Activated T-helper 1 cell treated with anti-CD3 and anti-CD28 coated beads, Interleukin-2, amount 50 U/mL, for 16 hours (primary cell): ENCODE results near the gene RABL6.
"Not testable (repeated sequence)": the region's sequence is repeated elsewhere in the genome, so short reads cannot be mapped to it uniquely, and the experiment has no call there.

Experiments used
- DNase-seq, 2 donors: peaks; one replicate each; pipeline ENCODE4 v3.0.0-alpha.2; 2020; ENCODE audit warnings: low read depth in 1 of 2, low spot score in 1 of 2

Gene RABL6

DNA sequence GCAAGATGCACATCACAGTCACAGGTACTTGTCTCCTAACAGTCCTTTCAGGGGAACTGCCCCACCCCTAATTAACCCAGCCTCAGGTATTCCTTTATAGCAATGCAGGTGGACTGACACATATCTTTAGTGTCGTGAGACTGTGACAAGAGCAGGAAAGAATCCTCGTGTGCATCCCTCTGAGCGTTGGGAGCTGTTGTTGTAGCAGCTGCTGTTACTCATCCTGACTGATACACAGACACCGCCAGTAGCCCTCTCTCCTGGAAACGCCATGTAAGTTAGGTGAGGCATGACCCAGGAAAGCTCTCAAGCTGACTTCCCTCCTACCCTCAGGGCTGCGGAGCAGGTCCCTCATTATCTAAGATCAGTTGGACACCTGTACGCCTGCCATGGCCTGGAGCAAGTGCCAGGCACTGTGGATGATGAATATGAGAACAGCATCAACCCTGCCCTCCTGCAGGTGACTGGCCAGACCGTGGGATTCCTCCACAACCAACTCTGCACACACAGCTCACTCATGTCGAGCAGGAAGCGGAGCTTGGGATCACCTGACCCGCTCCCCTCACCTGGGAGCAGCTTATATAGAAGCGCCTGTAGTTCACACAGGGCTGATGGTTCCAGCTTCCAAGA, 33.2 kb upstream of the RABL6 start:
- no peak for DNase-seq

DNA sequence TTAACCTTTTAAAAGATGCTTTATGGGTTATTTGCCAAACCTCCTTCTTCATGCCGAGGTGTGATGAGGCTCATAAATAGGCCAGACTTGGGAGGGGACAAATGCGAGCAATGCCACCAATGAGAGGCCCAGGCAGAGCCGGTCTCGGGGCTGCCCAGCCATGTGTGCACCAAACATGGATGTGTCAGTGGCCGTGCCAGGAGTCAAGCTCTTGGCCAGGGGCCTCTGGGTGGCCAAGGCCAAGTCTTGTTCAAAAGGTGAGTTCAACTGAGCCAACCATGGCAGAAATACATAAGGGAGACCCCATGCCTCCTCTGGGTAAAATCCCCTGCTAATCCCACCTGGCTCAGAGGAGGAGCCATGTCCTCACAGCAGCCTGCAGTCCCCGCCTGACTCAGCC, 32.6 kb upstream of the RABL6 start:
- no peak for DNase-seq

DNA sequence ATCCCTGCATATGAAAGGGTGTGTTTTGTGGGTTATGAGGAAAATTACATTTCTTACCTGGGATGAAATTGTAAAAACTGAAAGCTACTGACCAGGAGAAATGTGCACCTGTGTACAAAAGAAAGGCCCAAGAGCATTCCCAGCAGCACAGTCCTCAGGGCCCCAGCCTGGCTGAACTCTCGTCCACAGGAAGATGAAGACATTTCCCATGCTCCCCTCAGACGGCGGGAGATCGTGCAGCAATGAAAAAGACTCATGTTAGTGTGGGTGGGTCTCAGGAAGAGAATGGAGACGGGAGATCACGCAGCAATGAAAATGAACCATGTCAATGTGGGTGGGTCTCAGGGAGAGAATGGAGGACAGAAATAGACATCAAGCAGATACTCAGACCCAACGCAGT, 30.8 kb upstream of the RABL6 start:
- no peak for DNase-seq

DNA sequence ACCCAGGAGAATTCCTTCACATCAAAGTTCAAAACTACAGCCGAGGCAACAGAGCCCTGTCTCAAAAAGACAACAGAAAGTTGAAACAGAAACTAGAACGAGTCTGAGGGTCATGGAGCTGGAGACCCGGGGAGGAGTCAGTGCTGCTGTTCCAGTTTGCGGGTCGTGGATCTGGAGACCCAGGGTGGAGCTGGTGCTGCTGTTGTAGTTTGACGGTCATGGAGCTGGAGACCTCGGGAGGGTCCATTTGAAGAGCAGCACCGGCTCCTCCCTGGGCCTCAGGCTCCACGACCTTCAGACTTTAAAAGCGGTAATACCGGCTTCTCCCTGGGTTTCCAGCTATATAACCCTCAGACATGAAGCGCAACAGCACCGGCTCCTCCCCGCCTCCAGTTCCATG, 30.4 kb upstream of the RABL6 start:
- DNase-seq, result no peak

DNA sequence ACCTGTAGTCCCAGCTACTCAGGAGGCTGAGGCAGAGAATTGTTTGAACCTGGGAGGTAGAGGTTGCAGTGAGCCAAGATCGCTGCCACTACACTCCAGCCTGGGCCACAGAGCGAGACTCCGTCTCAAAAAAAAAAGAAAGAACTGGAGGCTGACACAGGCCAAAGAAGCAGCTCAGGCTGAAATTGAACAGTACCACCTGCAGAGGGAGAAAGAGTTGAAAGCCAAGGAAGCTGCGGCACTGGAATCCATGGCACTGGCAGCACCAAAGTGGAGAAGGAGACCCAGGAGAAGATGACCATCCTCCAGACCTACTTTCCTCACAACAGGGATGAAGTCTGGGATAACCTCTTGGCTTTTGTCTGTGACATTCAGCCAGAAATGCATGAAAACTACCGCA, 27.9 kb upstream of the RABL6 start:
- no peak for DNase-seq

DNA sequence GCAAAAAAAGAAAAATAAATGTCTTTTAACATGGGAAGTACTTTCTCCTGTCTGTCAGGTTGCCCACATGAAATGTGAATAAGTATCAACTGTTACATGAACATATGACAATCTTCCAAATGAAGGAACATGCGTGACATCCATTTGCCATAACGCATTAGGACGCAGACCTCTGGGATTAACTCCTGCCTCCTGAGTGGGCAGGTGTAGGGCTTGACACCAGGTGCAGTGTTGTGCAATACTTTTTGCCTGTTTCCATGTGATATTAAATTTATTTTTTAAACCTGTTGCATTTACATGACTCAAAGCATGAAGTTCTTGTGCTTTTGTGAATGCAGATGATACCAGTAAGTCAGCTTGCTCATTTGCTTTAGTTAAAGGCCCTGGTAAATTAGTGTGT, 25.3 kb upstream of the RABL6 start:
- no peak for DNase-seq

DNA sequence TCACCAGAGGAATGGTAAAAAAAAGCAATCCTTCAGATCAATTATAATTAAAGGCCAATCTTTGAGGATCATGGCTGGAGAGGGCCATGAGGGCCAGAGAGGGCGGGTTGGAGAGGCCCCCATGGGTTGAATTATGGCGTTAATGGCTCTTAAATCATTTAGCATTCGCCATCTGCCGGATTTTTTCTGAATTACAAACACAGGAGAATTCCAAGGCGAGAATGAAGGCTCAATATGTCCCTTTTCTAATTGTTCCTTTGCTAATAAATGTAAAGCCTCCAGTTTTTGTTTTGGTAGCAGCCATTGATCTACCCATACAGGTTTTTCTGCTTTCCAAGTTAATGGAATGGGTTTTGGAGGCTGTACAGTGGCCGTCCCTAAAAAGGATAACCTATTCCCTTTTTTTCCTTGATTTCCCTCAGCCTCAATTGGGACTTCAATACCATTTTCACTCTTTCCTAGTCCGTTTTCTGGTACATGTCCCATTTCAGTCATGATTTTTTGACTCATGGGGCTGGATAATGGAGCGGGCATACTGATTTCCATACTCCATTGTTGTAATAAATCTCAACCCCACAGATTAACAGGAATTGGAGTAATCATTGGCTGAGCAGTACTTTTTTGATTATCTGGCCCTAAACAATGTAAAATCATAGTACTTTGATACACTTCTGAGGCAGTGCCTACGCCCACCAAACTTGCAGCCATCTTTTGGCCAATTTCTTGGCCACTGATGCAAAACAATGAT, 23.3 kb upstream of the RABL6 start:
- DNase-seq, result no peak

DNA sequence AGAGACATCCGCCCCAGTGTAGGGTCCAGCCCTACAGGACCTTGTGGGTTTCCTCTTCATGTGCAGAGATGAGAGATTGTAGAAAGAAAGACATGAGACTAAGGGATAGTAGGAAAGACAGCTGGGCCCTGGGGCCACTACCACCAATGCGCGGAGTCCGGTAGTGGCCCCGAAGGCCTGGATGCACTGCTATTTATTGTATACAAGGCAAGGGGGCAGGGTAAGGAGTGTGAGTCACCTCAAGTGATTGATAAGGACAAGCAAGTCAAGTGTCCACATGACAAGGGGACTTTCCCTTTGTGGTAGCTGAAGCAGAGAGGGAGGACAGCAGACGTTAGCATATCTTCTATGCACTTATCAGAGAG, 22.8 kb upstream of the RABL6 start:
- DNase-seq, result no peak

DNA sequence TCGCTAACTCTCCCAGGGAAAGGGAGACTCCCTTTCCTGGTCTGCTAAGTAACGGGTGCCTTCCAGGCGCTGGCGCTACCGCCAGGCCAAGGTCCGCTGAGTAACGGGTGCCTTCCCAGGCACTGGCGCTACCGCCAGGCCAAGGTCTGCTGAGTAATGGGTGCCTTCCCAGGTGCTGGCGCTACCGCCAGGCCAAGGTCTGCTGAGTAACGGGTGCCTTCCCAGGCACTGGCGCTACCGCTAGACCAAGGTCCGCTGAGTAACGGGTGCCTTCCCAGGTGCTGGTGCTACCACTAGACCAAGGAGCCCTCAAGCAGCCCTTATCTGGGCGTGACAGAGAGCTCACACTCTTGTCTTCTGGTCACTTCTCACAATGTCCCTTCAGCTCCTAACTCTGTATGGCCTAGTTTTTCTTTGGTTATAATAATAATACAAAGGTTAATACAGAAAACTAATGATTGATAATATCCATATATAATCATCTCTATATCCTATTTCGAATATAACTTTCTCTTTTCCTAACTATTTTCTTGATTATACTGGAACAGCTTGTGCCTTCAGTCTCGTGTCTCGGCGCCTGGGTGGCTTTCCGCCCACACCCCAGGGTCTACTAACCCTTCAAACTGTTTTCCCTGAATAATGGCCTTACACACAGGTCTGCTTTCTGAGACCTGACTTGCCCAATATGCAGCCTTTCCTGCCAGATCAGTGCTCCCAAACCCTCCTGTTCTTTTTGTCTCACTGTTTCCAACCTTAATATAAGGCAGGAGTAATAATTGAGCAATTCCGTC, 22.0 kb upstream of the RABL6 start:
- not testable (repeated sequence) for DNase-seq

DNA sequence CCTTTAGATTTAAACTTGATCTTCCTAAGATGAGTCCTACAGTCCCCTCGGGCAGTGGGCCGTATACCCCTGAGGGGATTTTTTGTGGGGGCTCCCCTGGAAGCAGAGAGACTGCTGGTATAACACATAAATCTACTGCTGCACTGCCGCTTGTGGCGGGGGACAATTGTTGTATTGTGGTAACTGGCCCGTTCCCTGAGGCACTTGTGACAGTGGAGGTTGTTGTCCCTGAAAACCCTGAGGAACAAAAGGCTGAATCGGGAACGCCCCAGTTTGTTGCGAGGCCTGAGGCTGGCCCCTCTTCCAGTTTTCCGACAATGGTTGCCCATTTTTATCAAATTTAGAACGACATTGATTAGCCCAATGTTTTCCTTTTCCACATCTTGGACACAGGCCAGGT, 21.3 kb upstream of the RABL6 start:
- DNase-seq, result no peak

DNA sequence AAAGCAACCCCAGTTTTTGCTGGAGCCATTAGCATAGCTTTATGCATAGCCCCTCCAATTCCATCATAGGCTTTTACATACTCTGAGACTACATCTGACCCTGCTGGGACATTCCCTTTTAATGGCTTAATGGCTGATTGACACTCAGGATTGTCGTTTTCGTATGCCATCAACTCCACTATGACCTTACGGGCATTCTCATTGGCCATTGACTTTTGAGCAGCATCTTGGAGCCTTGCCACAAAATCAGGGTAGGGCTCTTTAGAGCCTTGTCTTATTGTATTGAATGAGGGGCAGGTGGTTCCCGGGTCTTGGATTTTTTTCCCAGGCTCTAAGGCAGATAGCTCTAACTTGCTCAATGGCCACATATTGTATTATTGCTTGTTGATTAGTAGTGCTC, 20.8 kb upstream of the RABL6 start:
- DNase-seq, result not testable (repeated sequence)

DNA sequence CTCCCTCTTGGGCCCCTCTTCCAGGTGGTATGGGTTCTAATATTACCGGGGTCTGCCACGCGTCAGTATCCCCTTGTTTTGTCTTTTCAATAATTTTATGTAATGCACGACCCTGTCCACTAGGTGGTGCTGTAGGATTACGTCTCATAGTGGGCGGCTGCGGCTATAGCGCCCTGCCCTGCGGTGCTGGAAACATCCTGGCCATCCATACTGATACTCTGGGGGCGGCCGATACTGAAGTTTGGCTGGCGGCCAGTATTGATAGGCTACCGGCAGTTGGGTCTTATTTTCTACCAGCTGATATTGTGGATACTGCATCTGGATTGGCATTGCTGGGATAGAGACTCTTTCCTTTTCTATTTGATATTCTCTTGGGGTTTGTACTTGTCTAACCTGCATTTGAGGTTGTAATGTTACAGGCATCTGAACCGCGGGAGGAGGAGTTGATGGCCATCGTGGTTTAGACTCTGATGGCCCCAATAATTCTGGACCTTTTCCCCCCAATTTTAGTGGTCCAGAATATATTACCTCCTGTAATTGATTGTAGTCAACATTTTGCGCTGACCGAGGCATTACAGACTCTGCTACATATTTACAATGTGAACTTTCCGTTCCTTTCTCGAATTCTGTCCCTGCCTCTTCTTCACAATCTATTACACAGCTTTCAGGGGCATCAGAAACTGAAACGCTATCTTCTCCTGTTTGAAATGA, 19.9 kb upstream of the RABL6 start:
- peak in 1 of 2 donors; percentile 53 for DNase-seq

DNA sequence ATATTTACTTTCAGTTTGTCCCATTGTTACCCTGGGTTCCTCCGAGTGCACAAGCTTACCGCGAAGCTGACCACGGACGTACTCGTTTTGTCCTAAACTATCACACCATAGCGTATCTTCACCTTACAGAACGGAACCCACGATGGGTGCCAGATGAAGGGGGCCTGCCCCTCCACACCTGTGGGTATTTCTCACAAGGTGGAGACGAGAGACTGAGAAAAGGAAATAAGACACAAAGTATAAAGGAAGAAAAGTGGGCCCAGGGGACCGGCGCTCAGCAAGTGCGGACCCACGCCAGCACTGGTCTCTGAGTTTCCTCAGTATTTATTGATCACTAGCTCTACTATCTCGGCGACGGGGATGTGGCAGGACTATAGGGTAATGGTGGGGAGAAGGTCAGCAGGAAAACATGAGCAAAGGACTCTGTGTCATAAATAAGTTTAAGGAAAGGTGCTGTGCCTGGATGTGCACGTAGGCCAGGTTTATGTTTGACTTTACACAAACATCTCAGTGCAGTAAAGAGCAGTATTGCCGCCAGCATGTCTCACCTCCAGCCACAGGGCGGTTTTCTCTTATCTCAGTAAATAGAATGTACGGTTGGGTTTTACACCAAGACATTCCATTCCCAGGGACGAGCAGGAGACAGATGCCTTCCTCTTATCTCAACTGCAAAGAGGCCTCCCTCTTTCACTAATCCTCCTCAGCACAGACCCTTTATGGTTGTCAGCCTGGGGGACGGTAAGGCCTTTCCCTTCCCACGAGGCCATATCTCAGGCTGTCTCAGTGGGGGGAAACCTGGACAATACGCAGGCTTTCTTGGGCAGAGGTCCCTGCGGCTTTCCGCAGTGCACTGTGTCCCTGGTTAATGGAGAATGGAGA, 18.9 kb upstream of the RABL6 start:
- not testable (repeated sequence) for DNase-seq

DNA sequence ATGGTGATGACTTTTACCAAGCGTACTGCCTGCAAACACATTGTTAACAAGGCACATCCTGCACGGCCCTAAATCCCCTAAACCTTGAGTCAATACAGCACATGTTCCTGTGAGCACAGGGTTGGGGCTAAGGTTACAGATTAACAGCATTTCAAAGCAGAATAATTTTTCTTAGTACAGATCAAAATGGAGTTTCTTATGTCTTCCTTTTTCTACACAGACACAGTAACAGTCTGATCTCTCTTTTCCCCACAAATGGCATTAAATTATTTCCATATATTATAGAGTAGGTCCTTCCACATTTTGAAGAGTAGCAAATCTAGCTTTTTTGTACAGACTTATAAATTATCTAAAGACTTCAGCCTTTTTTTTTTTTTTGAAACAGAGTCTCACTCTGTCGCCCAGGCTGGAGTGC, 18.2 kb upstream of the RABL6 start:
- DNase-seq, result no peak

DNA sequence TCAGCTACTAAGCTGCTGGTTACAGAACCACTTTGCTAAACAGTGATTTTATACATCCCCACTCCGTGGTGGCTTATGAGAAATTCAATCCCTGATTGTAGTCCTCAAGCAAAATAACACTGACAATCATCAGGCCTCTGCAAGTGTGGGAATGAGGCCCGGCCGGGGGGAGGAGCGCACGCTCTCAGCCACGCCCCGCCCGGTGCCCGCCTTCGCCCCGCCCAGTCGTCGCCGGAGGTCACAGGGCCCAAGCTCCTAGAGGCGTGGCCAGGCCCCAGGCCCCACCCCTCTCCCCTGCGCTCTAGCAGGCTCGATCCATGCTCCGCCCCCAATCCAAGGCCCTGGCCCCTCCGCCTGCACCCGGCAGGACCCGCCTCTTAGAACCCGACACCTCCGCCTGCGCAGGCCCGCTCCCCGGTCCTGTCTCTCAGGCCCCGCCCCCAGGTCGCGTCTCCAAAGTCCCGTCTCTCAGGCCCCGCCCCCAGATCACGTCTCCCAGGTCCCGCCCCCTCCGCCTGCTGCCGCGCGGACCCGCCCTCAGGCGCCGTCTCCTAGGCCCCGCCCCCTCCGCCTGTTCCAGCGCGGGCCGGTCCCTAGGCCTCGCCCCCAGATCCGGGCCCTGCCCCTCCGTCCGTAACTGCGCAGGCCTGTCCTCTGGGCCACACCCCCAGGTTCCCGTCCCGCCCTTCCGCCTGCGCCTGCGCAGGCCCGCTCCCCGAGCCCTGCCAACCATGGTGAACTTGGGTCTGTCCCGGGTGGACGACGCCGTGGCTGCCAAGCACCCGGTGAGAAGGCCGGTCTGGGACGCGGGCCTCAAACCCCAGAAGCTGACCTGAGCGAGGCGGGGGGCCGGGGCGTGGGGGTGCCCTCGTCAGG, 16.9 kb upstream of the RABL6 start, which contains the start of gene TMEM141:
TMEM141 (plus strand) TSS at position 705 of the 876 bp plus-strand sequence; CDS start at position 732, 27 bp downstream.
- peak; percentile 99 to 100 for DNase-seq

DNA sequence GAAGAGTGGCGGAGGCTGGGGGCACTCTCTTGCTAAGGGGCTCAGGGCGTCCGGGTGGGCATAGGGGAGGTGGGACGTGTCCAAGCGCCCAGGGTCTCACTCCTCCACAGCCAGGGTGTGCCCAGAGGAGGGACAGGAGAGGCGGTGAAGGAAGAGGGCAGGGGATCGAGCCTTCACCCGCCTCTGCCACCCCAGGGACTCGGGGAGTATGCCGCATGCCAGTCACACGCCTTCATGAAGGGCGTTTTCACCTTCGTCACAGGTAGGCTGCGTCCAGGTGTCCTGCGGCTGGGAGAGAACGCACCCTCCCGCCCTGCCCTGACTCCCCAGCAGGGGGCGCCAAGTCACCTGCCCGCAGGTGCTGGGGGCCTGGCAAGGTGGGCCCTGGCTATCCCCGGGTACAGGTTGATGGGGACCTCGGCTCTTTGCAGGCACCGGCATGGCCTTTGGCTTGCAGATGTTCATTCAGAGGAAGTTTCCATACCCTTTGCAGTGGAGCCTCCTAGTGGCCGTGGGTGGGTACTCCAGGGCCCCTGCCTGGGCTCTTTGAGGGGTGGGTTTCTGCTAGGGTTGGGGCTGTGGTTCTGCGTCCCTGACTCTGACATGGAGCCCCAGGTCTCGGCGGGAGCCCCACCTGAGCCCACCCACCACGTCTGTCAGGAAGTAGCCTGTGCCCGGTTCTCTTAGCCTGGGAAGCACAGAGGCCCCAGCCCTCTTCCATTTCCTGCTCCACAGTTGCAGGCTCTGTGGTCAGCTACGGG, 16.1 kb upstream of the RABL6 start:
- DNase-seq, result peak; percentile 40 to 53

DNA sequence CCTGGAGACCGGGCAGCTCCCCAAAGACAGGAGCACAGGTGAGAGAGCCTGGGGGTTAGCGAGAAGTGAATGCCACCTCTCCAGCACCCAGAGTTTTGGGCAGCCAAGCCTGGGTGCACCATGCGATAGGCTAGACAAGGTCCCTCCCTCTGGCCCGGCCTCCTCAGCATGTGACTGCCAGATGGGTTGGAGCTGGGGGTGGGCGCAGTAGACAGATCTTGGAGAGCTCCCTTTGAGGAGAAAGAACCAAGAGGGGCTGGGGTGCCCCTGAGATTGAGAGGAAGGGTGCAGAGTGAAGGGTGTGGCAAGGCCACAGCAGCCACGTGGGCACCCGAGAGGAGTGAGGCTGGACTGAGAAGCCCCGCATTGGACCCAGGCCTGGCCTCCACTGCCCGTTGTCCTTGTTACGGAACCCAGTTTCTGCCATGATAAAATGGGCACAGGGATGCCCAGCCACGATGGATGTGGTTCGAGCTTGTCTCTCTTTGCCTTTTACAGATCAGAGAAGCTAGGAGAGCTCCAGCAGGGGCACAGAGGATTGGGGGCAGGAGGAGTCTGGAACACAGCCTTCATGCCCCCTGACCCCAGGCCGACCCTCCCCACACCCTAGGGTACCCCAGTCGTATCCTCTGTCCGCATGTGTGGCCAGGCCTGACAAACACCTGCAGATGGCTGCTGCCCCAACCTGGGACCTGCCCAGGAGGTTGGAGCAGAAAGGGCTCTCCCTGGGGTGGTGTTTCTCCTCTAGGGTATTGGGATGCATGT, 15.2 kb upstream of the RABL6 start:
- DNase-seq, result no peak
